Cardiac muscle cell (in vitro differentiated cells and primary cell): ENCODE measurements around the gene HTRA2. TPM values are rescaled to one million over a fixed set of nuclear protein-coding genes. Genes with fewer than 3 reads are reported as not detected.

Experiments used
- DNase-seq, 2 donors: peaks; one replicate each; pipeline versions ENCODE4 v3.0.0 to v3.0.0-alpha.2; 2010 to 2017; ENCODE audit warnings: low read depth in 1 of 2, low spot score in 1 of 2
- H3K27ac ChIP-seq: fragments of 200-600 bp; sonication (generic); 2 replicates; pipeline ENCODE4 v1.5.1; 2016
- H3K27me3 ChIP-seq: fragments of 200-600 bp; sonication (generic); 2 replicates; pipeline ENCODE4 v1.6.0; 2016; ENCODE audit warnings: control low read depth
- H3K36me3 ChIP-seq: fragments of 200-600 bp; sonication (generic); 2 replicates; pipeline ENCODE4 v1.5.1; 2016; ENCODE audit warnings: control low read depth
- H3K4me1 ChIP-seq: fragments of 200-600 bp; sonication (generic); 2 replicates; pipeline ENCODE4 v1.8.1; 2017; ENCODE audit warnings: low read depth, mild to moderate bottlenecking, mixed run types
- H3K4me3 ChIP-seq: fragments of 200-600 bp; sonication (generic); 2 replicates; pipeline ENCODE4 v1.5.1; 2016; ENCODE audit warnings: mild to moderate bottlenecking
- H3K9me3 ChIP-seq: fragments of 200-600 bp; sonication (generic); 2 replicates; pipeline ENCODE4 v1.5.1; 2017; ENCODE audit warnings: low read depth, mild to moderate bottlenecking, control low read depth
- polyA plus RNA-seq: library from polyadenylated mRNA; unstranded; fragments of >200 nt; fragmentation: Nextera tagmentation; extraction: Ambion mirVana; gene quantifications from 2 replicates; pipeline ENCODE4 v1.2.1, GENCODE V29; 2016
- total RNA-seq: library from RNA; depleted of rRNA; stranded (reverse); fragments of >200 nt; gene quantifications from 2 replicates; pipeline ENCODE4 v1.2.3, GENCODE V29; 2016
- TF ChIP-seq, protein P1 (sequence below): IDR thresholded peaks from 2 replicates; pipeline ENCODE4 v1.5.1; 2012; ENCODE audit warnings: low read depth, mild to moderate bottlenecking, low read length

The HTRA2 gene
- total and polyA plus RNA-seq, 2 experiments from 2014 or later = 55.1 to 57.6 TPM

DNA sequence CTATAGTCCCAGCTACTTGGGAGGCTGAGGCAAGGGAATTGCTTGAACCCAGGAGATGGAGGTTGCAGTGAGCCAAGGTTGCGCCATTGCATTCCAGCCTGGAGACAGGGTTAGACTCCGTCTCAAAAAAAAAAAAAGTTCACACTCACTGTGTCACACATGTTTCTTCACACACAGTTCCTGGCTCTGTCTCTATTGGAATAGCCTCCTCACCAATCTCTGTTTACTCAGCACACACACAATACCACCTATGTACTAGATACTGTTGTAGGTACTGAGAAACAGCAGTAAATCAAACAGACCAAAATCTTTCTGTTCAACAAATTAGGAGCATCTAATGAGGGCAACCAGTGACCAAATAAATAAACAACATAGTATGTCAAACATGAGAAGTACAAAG, 43.6 kb upstream of the HTRA2 start:
- Histone ChIP-seq H3K4me3 (no peak overlapping the region), H3K27ac (no peak overlapping the region), H3K36me3 (peaks cover 4% of the 10 kb centered on the region), H3K27me3 (no peaks in the 10 kb centered on the region), H3K4me1 (peaks cover 7% of the 10 kb centered on the region), H3K9me3 (no peaks in the 10 kb centered on the region)
- TF ChIP-seq, protein P1, sequence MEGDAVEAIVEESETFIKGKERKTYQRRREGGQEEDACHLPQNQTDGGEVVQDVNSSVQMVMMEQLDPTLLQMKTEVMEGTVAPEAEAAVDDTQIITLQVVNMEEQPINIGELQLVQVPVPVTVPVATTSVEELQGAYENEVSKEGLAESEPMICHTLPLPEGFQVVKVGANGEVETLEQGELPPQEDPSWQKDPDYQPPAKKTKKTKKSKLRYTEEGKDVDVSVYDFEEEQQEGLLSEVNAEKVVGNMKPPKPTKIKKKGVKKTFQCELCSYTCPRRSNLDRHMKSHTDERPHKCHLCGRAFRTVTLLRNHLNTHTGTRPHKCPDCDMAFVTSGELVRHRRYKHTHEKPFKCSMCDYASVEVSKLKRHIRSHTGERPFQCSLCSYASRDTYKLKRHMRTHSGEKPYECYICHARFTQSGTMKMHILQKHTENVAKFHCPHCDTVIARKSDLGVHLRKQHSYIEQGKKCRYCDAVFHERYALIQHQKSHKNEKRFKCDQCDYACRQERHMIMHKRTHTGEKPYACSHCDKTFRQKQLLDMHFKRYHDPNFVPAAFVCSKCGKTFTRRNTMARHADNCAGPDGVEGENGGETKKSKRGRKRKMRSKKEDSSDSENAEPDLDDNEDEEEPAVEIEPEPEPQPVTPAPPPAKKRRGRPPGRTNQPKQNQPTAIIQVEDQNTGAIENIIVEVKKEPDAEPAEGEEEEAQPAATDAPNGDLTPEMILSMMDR = no peak
- no peak for DNase-seq

DNA sequence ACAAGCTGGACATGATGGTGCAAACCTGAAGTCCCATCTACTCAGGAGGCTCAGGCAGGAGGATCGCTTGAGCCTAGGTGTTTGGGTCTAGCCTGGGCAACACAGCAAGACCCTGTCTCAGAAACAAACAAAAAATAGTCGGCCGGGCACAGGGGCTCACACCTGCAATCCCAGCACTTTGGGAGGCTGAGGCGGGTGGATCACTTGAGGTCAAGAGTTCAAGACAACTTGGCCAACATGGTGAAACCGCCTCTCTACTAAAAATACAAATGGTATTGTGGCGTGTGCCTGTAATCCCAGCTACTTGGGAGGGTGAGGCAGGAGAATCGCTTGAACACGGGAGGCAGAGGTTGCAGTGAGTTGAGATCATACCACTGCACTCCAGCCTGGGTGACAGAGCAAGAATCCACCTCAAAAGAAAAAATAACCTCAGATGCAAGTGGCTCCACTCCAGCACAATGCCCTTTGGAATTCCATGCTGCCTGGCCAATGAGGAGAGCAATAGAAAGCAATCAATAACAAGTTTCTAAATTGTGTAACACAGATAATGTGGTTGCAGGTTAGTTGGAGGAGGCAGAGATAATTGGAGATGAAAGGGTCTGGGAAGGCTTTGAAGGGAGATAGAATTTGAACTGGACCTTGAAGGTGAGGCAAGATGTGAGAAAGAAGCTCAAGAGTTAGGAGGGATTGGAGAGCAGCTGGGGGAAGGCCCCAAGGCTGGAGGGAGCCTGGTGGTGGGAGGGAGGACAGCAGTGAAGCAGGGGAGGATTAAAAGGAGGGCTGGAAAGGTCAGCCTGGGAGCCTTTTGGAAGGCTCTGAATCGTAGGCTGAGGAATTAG, 40.9 kb upstream of the HTRA2 start:
- no peaks in the 10 kb centered on the region for H3K27me3 ChIP-seq
- H3K4me1 ChIP-seq = no peaks in the 10 kb centered on the region
- peaks cover 24% of the 10 kb centered on the region for H3K36me3 ChIP-seq
- TF ChIP-seq, protein P1 = no peak
- H3K27ac ChIP-seq = no peak overlapping the region
- H3K4me3 ChIP-seq = no peak overlapping the region
- H3K9me3 ChIP-seq = no peaks in the 10 kb centered on the region
- no peak for DNase-seq

DNA sequence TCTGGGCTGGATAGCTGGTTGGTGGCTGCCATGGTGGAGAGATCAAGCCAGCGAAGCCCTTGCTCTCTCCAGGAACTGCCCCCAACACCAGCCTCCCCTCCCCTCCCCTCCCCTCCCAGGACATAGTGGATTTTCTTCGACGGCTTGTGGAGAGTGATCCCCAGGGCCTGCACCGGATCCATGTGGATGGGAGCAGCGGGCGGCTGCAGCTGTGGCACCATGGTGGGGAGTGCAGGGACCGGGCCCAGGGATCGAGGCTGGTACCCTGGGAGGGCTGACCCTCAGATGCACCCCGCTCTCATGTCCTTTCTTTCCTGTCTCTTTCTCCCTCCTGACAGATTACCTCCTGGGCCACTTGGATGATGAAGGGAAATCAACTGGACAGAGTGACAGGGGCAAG, 39.8 kb upstream of the HTRA2 start:
- peaks cover under 1% of the 10 kb centered on the region for H3K27me3 ChIP-seq
- no peaks in the 10 kb centered on the region for H3K4me1 ChIP-seq
- H3K27ac ChIP-seq = no peak overlapping the region
- TF ChIP-seq, protein P1 = no peak
- no peak overlapping the region for H3K4me3 ChIP-seq
- peaks cover 24% of the 10 kb centered on the region for H3K36me3 ChIP-seq
- H3K9me3 ChIP-seq = no peaks in the 10 kb centered on the region
- DNase-seq = no peak

DNA sequence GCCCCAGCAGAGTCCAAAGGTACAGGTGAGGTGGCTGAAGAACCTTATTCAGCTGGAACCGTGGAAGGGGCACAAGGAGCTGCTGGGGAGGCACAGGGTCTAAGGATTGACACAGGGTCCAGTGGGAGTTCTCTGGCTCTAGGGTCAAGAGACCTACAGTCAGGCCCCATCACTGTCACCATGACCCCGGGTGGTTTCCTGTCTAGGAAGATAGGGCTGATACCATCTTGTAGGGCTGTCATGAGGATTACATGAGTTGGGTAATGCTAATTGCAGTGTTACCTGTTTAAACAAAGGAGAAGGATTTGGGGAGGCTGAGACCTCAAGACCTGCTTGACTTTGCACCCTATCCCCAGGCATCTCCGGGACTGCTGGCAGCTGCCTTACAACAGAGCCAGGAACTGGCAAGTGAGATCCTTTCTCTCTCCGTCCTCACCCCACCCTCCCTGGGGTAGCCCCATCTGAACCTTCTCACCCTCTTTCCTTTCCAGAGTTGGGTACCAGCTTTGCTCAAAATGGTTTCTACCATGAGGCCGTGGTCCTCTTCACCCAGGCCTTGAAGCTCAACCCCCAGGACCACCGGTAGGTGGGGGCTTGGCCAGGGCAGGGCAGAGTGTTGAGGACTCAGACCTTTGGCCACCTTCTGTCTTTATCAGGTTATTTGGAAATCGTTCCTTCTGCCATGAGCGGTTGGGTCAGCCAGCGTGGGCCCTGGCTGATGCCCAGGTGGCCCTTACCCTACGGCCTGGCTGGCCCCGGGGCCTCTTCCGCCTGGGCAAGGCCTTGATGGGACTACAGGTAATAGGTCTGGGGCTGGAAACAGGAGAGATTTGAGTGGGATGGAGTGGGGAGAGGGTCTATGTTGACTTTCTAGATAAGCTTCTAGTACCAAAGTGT, 37.8 kb upstream of the HTRA2 start:
- Histone ChIP-seq H3K9me3 (no peaks in the 10 kb centered on the region), H3K4me3 (no peak overlapping the region), H3K27me3 (peaks cover 20% of the 10 kb centered on the region), H3K36me3 (peaks cover 24% of the 10 kb centered on the region), H3K4me1 (no peaks in the 10 kb centered on the region), H3K27ac (no peak overlapping the region)
- no peak for DNase-seq
- TF ChIP-seq, protein P1 = no peak

DNA sequence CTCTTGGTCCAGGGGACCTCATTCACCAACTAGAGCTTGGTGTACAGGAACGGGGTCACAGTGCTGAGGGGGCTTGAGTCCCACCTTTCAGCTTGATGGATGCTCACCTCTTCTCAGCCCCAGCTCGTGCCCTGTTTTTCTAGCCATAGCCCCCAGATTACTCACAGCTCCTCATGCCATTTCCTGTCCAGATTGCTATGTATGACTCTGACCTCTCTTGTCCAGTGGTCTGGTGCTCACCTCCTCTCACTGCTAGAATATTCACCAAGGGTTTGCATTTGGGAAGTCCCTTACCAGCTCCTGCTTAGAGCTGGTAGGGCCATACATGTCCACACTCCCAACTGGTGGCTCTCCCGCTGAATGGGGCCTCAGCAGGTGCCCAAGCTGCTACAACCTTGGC, 36.2 kb upstream of the HTRA2 start:
- TF ChIP-seq, protein P1 = no peak
- Histone ChIP-seq H3K9me3 (no peaks in the 10 kb centered on the region), H3K36me3 (peaks cover 24% of the 10 kb centered on the region), H3K4me3 (no peak overlapping the region), H3K4me1 (peaks cover 8% of the 10 kb centered on the region), H3K27ac (no peak overlapping the region), H3K27me3 (peaks cover 37% of the 10 kb centered on the region)
- DNase-seq = no peak
